SK-N-DZ (cell line): ENCODE results near the gene ADIG.

Experiments
- DNase-seq: peaks from one replicate; pipeline ENCODE4 v3.0.0-alpha.2; 2015; ENCODE audit warnings: low spot score

Gene ADIG

DNA sequence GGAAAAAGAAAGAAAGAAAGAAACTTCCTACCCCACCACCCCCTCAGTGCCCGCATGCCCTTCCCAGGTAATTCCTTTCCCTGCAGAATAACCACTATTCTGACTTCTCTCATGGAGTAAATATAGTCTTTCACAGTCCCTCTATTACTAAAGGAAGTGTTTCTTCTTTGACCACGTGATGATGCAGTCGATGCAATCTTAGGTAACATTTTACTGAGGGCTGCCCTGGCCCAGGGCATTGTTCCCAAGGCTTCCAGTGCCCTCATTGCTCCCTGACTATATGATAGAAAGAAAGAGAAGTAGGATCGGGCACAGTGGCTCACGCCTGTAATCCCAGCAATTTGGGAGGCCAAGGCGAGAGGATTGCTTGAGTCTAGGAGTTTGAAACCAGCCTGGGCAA lies 49.7 kb downstream of the ADIG start:
- DNase-seq = no peak

DNA sequence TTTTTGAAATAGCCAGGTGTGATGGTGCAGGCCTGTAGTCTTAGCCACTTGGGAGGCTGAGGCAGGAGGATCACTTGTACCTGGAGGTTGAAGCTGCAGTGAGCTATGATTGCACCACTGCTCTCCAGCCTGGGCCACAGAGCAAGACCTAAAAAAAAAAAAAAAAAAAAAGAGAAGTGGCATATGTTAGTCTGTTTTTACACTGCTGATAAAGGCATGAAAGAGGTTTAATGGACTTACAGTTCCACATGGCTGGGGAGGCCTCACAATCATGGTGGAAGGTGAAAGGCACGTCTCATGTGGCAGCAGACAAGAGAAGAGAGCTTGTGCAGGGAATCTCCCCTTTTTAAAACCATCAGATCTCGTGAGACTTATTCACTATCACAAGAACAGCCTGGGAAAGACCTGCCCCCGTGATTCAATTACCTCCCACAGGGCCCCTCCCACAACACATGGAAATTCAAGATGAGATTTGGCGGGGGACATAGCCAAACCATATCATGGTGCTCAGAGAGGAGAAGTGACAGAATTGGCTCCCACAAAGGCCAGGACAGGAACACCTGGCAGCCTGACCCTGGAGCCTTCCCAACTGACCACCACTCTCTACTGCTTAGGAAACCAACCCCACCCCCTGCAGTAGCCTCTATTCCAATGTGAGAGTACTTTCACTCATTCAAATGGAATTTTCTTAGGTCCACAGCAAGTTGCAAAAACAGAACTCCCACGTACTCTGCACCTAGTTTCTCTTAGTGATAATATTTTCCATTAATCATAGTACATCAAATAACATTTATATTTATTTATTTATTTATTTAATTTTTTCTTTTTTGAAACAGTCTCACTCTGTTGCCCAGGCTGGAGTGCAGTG lies 50.4 kb downstream of the ADIG start:
- peak; percentile 47 for DNase-seq

DNA sequence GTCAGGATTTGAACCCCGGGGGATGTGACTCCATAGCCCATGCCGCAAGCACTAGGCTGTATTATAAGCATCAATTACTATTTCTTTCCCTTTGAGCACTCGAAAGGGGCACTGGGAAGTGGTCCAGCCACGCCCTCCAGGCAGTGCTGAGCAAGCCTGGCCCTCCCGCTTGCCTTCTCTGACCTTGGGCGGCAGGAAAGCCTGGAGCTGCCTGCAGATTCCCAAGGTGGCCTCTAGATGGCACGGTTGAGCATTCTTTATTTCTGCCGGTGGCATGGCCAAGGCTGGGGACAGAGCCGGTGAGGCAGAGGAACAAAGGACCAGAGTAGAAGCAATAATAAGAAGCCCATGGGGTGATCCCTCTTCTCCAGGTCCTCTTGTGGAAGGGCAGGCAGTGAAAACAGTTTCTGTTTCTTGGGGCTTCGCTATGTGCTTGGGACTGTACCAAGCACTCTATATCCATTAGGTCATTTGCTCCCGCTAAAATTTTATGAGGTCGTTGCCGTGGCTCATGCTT lies 52.6 kb downstream of the ADIG start:
- peak; percentile 81 for DNase-seq

DNA sequence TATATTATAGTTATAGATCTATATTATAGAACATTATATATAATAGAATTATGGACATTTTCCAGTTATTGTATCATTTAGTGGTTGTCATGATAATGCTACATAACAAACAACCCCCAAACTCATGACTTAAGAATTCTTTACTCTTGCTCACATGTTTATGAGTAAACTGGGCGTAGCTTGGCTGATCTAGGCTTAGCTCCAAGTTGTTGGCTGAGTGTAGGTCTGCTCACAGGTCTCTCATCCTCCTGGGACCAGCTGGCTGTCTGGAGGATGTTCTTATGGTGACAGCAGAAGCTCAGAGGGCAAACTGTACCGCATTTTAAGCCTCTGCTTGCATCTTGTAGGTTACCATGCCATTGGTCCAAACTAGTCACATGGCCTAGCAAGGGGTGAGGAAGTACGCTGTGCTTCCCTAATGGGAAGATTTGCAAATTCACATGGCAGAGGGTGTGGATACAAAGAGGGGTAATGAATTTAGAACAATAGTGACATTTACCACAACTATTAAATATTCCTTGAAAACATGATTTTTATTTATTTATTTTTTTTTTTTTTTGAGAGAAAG lies 54.8 kb downstream of the ADIG start:
- no peak for DNase-seq
